IPS-NIHi7 (cell line): Measurements from ENCODE around the gene CHST15.

Source experiments
- DNase-seq: peaks from one replicate; pipeline ENCODE4 v3.0.0; 2012; ENCODE audit warnings: mixed read lengths; ENCODE audit errors: extremely low spot score

CHST15 gene

DNA sequence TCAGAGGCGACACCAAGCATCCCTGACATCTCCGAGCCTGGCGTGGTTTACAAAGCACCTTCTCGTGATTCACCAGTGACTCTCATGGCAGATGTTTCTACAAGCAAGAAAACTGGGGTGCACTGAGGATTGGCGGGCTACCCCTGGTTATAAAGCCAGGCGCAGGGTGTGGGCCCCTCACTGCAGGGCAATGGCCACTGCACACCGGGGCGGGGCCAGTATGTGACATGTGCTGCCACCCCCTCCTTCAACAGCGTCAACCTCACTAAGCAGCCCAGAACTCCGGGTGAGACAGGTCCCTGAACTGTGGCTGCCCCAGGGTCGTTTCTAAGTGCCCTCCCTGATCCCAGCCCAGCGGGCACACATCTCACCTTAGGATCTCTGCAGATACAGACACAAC, 63.8 kb downstream of the CHST15 start:
- DNase-seq: no peak

DNA sequence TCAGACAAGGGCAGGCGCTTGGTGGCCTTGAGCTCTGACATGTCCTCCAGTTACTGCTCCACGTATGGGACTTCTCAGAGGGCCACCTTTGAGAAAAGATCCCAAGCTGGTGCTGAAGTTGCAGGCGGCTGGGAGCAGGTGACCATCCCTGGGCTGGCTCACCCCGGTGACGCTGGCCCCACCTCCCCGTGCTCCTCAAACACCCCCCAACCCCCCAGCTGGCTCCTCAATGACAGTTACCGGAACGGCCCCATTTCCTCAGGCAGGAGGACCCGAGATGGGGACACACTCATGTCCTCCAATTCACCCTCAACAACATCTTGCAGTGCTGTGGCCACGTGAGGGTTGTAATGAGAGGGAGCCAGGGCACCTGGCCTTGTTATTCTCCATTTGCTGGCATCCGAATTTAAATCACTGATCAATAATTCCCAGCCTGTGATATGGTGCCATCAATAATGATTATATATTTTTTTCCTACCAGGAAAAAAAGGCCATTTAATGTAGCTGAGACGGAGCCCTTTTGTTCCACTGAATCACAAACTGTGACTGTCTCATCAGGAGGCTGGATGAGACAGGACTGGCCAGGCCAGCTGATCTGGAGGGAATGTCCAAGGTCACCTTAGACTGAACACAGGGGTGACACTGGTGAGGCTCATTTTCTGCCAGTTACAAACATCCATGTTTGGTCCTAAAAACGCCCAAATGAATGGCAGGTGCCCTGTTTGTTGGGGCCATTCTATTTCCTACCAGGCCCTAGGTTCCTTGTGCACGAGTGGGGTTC, 64.5 kb downstream of the CHST15 start:
- DNase-seq: no peak

GRCh38 chr10:124027651-124028050, 65.7 kb downstream of the CHST15 start:
- no peak for DNase-seq

DNA sequence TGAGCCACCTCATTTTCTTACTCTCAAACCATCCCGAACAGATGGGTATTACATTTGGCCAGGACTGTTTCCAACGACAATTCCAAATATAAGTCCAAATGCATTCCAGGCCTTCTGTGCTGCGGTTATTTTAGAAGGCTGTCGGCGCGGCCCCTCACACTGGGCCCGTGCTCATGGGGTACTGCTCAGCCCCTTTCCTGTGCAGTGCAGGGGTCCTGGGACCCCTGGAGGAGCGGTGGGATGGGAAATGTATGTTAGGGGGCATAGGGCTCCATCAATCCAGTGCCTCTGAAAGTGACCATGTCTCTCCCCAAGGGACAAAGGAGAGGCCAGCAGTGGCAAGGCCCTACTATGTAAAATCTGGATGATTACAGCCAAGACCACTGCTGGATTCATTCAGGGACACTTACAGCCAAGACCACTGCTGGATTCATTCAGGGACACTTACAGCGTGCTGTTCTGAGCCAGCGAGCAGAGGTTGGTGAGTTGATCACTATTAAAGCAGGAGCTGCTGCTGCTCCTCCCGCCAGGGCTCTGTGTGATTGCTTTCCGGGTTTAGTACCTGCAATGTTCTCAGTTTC, 66.3 kb downstream of the CHST15 start:
- no peak for DNase-seq

DNA sequence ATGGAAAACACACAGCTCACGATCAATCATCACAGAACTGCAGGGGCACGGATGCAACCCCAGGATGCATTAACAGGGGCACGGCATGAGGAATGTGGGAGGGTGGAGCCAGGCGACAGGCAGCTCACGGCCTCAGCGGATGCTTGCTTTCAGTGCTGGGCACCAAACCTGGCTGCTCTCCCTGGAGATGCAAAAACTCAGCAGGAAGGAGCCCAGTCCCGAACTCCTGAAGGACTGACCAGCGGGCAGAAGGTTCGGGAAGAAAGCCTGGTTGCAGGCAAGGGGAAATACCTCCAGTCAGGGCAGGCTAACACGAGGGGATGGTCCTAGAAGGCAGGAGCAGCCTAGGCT, 66.8 kb downstream of the CHST15 start:
- peak; percentile 46 for DNase-seq

GRCh38 chr10:124025660-124026588, 67.5 kb downstream of the CHST15 start:
- no peak for DNase-seq

DNA sequence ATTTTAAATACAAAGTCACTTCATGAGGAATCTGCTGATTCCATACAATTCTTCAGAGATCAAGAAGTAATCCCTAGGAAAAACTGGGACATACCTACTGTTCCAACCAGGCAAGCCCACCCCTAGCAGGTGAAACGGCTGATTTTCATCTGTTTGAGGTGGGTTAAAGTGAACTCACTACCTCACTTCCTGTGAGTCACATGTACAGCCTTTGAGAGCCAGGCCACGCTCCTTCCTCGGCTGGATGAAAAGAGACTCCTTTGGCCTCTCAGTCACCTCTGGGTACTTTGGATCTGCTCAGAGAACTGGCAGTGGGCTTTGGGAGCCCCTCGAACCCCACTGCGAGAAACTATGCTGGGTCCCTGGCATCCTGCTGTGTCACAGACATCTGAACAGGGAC, 68.2 kb downstream of the CHST15 start:
- DNase-seq: no peak

DNA sequence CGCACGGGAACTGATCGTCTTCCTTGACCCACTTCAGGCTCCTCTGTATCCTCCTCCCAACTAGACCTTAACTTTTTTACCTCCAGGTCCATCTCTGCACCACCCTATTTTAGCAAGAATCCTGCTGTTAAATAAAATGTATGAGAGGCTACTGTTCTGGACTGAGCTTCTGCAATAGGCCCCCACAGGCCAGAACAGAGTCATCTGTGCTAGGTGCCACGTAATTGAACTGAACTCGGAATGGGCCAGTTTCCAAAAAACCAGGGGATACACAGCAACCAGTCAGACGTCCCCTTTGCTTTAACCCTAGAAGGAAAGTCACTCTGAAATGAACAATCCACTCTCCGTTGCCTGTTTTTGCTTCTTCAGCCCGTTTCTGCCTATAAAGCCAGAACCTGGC, 71.3 kb downstream of the CHST15 start:
- no peak for DNase-seq

DNA sequence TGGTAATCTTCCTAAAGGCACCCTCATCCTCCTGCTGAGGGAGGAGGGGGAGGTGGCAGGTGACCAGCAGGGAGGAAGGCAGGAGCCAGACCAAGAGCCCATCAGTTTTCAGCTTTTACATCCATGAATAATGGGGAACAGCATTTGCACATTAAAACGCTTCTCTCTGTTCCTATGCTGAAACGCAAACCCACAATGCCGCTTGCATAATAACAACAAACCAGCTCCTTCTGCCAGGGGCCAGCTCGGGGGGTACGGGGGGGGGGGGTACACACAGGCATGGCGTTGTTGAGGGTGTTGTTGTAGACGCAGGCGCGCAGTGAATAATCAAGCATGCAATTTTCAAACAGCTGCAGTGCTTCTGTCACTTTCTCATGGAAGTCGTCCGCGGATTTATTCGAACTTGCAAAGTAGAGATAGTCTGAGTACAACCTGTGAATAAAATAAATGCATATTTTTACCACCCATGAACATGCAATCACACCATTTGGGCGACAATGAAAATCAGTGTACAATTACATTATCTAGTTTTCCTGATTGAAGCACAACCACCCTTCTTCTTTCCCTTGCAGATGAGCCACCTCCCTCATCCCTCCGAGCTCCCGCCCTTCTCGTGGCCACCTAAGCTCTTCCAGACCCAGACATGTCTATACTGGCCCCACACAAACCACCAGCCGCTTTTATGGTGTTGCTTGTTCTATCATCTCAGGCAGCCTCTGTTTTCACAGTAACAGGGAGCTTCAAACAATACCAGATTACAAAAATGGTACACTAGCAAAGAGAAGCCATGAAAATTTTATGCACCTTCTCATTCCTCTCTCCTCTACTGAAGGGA, 72.2 kb downstream of the CHST15 start:
- DNase-seq: peak; percentile 52

- peak; percentile 47 for DNase-seq
Measured at GRCh38 chr10:124019886-124020797, 73.3 kb downstream of the CHST15 start.

DNA sequence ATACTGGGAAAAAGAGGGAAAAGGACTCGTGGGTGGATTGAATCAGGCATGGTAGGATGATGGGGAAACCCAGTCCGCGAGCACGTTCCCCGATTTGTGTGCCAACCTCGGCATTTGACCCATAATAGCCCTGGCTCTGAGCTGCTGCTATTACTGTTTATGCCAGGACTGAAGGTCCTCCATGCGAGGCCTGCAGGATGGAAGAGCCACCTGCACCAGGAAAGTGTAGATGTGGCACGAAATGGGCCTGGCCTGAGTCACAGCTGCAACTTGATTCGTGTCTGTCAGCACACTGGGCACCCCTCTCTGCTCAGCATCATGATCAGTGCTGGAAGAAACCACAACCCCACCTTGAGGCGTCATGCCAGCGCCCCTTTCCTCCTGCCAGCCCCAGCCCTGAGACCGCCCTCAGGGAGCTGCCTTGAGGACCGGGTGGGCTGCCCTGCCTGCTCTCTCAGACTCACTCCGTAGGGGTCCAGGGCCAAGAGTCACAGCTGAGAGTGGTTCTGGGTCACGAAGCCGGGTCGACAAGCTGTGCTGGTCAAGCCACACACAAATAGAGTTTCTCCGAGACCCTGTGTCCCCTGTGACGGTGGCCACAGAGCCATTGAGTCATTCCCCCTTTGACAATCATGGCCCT, 74.4 kb downstream of the CHST15 start:
- no peak for DNase-seq

DNA sequence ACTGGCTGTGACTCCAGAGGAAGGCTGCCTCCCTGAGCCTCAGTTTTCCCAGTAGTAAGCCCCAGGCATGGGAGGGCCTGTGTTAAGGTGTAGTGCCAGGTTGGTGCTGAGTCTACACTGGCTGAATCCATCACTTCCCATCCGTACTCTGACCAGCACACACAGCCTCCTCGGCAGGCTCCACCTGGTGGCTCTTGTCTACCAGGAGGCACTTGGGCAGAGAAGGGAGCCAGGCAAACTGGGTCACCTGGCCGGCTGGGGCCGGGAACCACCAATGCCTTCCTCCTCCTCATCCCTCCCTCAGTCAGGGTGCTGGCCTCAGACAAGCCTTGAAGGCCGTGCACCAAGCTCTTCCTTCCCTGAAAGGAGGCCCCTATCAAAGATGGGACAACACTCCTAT, 75.7 kb downstream of the CHST15 start:
- no peak for DNase-seq

GRCh38 chr10:124016804-124017375, 76.5 kb downstream of the CHST15 start:
- DNase-seq: no peak

GRCh38 chr10:124015991-124016390, 77.4 kb downstream of the CHST15 start:
- no peak for DNase-seq

- DNase-seq: no peak
Measured at GRCh38 chr10:124014416-124015154, 78.8 kb downstream of the CHST15 start.

GRCh38 chr10:124013916-124014315, 79.5 kb downstream of the CHST15 start:
- no peak for DNase-seq

- DNase-seq: no peak
Measured at GRCh38 chr10:124012991-124013390, 80.4 kb downstream of the CHST15 start.

DNA sequence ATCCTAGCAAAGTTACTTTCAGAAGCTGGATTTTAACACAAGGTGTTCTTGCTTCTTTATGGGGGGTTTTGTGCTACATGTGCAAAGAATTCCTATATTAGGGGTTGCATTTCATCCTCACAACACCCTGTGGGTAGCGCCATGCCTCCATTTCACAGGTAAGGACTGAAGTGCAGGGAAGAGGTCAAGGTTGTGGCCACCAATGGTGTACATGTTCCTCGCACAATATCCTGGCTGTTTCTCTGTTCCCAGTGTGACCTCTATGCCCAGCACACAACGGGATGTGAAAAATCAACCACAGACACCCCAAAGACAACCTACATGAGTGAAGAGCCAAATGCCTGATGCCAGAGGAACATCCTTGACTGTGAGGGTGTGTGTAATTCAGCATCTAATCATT, 80.8 kb downstream of the CHST15 start:
- DNase-seq: no peak

DNA sequence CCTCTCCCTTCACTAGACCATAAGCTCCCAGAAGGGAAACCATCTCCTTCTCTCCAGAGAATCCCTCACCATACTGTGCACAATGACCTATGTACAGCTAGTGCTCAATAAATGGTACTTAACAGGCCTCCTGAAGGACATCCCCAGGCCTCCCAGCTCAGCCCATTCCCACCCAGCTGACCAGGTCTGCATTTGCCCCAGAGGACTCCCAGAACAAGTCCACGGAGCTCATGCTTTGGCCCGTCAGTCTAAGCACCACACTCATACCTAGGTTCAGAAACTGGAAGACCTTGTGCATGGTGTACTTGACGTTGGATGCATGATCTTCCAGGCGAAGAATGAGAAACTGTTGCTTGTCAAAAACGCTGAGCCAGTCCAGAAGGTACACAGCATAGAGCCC, 81.3 kb downstream of the CHST15 start:
- DNase-seq: no peak
